Islet of Langerhans (tissue), 1 donor: Measurements from ENCODE around the gene ZDHHC12.

ENCODE experiments used
- FAIRE-seq: peaks from one replicate; lab custom pipeline; 2011; peaks lifted over from hg19 to GRCh38; lab: Jason Lieb, UNC

Gene ZDHHC12

GRCh38 chr9:128723866-128724743 lies at the start of gene ZDHHC12:
Gene ZDHHC12, minus strand, starts transcription at chr9:128724127. Its CDS starts 34 bp downstream, at chr9:128724093.
- peak; percentile 64 for FAIRE-seq

GRCh38 chr9:128773049-128773448 lies 49.1 kb upstream of the ZDHHC12 start:
- FAIRE-seq: no peak

GRCh38 chr9:128771745-128772519 lies 48.0 kb upstream of the ZDHHC12 start, which contains the start of gene ZER1:
Gene ZER1, minus strand, starts transcription at chr9:128771927. Its CDS starts 16,362 bp downstream, at chr9:128755565.
- no peak for FAIRE-seq

GRCh38 chr9:128771094-128771721 lies 47.3 kb upstream of the ZDHHC12 start:
- FAIRE-seq: no peak

GRCh38 chr9:128770286-128771030 lies 46.5 kb upstream of the ZDHHC12 start:
- no peak for FAIRE-seq

- no peak for FAIRE-seq
Observed at GRCh38 chr9:128768606-128769005, 44.7 kb upstream of the ZDHHC12 start.

- FAIRE-seq: no peak
Observed at GRCh38 chr9:128765499-128765898, 41.6 kb upstream of the ZDHHC12 start.

- no peak for FAIRE-seq
Observed at GRCh38 chr9:128764361-128764760, 40.4 kb upstream of the ZDHHC12 start.

GRCh38 chr9:128762671-128763449 lies 38.9 kb upstream of the ZDHHC12 start:
- no peak for FAIRE-seq

GRCh38 chr9:128757602-128758001 lies 33.7 kb upstream of the ZDHHC12 start:
- no peak for FAIRE-seq

GRCh38 chr9:128753627-128754026 lies 29.7 kb upstream of the ZDHHC12 start:
- no peak for FAIRE-seq

- FAIRE-seq: no peak
Observed at GRCh38 chr9:128750926-128751595, 27.1 kb upstream of the ZDHHC12 start.

GRCh38 chr9:128747241-128747640 lies 23.3 kb upstream of the ZDHHC12 start:
- no peak for FAIRE-seq

- no peak for FAIRE-seq
Observed at GRCh38 chr9:128743421-128743820, 19.5 kb upstream of the ZDHHC12 start.

- FAIRE-seq: no peak
Observed at GRCh38 chr9:128742401-128742800, 18.5 kb upstream of the ZDHHC12 start.

- no peak for FAIRE-seq
Observed at GRCh38 chr9:128735373-128735772, 11.4 kb upstream of the ZDHHC12 start.

- FAIRE-seq: no peak
Observed at GRCh38 chr9:128733256-128733655, 9.3 kb upstream of the ZDHHC12 start.

- no peak for FAIRE-seq
Observed at GRCh38 chr9:128732576-128732975, 8.6 kb upstream of the ZDHHC12 start.

- FAIRE-seq: no peak
Observed at GRCh38 chr9:128731691-128732090, 7.8 kb upstream of the ZDHHC12 start.

GRCh38 chr9:128731093-128731492 lies 7.2 kb upstream of the ZDHHC12 start:
- no peak for FAIRE-seq
